ENCODE data around the gene P3H4.
"Not testable (repeated sequence)": the region's sequence is repeated elsewhere in the genome, so short reads cannot be mapped to it uniquely, and the experiment has no call there.

The P3H4 gene

GRCh38 chr17:41811549-41812380 is at the start of gene P3H4:
P3H4 (minus strand) TSS chr17:41811949; CDS start chr17:41811915, 34 bp downstream.
- no peak for DNase-seq (ENCODE audit: low read depth, low spot score)

DNA sequence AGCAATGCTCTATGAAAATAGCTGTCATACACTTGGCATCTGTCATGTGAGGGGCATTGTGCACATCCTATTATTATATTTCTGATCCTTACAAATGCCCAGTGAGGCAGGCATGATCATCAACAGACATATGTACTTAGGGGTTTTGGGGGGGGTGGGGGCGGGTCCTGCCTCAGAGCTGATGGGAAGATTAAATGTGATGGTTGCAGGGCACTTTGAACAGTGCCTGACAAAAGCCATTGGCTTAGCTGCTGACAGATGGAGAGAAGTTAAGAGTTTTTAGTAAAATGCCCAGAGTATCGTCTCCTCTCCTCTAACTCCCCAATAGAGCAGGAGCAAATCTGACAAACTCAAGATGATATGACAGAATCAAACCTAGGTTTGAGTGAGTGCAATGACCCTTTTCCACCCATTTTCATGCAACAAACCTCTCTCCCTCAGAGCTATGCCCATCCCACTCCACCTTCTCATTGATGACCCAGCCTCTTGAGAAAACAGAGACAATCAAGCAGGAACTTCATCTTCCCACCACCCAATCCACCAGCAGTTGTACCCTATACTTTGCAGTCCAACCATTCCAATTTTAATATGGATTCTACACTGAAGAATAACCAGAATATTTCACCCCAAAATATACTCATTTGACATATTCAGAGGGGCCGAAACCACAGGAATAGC is 48.6 kb upstream of the P3H4 start:
- DNase-seq (ENCODE audit: low read depth, low spot score): no peak

GRCh38 chr17:41851382-41851781 is 39.6 kb upstream of the P3H4 start:
- DNase-seq (ENCODE audit: low read depth, low spot score): not testable (repeated sequence)

GRCh38 chr17:41849251-41849990 is 37.7 kb upstream of the P3H4 start:
- DNase-seq (ENCODE audit: low read depth, low spot score): no peak

DNA sequence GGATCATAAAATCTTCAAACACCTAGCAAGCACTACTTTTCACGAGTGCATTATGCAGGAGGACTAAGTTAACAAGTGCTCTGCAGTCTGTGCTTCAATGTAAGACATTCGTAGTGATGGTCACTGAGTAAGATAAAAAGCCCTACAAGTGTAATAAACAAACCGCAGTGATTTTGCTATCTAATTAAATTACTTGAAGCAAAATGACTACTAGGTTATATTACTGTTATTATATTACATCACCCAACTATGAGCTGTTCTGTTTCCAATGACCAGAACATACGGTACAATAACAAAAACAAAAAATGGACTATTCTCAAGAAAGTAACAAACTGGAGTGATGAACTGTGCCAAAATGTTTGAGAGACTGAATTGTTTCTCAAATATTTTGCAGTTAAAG is 37.0 kb upstream of the P3H4 start:
- no peak for DNase-seq (ENCODE audit: low read depth, low spot score)

DNA sequence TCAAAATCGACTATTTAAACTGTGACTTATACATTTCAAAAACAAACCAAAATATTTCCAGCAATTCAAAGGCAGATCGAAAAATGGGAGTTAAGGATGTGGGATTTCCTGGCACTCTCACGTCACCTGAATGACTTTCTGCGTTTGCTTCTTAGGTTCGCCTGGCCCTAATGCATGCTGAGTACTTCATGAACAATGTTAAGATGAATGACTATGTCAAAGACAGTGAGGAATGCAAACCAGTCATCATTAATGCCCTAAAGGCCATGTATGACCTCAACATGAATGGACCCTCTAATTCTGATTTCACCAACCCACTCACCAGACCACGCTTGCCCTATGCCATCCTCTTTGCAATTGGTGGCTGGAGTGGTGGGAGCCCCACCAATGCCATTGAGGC is 33.2 kb upstream of the P3H4 start:
- no peak for DNase-seq (ENCODE audit: low read depth, low spot score)

- DNase-seq (ENCODE audit: low read depth, low spot score): not testable (repeated sequence)
These were observed 29.0 kb upstream of the P3H4 start for GRCh38 chr17:41840781-41841180.

- not testable (repeated sequence) for DNase-seq (ENCODE audit: low read depth, low spot score)
These were observed 27.7 kb upstream of the P3H4 start for GRCh38 chr17:41839448-41839847.

DNA sequence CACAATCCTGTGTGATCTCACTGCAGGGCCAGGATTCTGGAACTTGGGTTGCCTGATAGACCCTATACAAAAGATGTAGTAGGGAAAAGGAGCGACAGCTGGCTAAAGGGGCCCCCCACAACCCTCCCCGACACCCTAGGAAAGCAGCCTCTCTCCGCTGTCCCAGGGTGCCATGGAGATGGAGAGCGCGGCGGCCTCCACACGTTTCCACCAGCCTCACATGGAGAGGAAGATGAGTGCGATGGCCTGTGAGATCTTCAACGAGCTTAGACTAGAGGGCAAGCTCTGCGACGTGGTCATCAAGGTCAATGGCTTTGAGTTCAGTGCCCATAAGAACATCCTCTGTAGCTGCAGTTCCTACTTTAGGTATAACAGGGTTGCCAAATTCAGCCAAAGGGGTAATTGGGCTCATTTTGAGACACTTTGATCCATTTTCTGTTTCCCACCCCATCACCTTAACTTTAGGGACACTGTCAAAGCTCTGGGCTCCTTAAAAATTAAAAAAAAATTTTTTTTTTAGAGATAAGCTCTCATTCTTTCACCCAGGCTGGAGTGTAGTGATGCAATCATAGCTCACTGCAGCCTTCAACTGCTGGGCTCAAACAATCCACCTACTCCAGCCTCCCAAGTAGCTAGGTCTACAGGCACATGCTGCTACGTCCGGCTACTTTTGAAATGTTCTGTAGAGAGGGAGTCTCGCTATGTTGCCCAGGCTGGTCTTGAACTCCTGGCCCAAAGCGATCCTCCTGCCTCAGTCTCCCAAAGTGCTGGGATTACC is 26.2 kb upstream of the P3H4 start, which contains the start of gene KLHL10:
Gene KLHL10 (plus strand): TSS at position 65 of the 778 bp plus-strand sequence. CDS start 108 bp downstream, at position 173.
- no peak for DNase-seq (ENCODE audit: low read depth, low spot score)

- no peak for DNase-seq (ENCODE audit: low read depth, low spot score)
These were observed 24.9 kb upstream of the P3H4 start for GRCh38 chr17:41836550-41837196.

- no peak for DNase-seq (ENCODE audit: low read depth, low spot score)
These were observed 24.2 kb upstream of the P3H4 start, which contains the start of gene NT5C3B for GRCh38 chr17:41835800-41836549. NT5C3B (minus strand) TSS chr17:41836232; CDS start chr17:41836193, 39 bp downstream.

- DNase-seq (ENCODE audit: low read depth, low spot score): no peak
These were observed 23.6 kb upstream of the P3H4 start for GRCh38 chr17:41835214-41835799.

DNA sequence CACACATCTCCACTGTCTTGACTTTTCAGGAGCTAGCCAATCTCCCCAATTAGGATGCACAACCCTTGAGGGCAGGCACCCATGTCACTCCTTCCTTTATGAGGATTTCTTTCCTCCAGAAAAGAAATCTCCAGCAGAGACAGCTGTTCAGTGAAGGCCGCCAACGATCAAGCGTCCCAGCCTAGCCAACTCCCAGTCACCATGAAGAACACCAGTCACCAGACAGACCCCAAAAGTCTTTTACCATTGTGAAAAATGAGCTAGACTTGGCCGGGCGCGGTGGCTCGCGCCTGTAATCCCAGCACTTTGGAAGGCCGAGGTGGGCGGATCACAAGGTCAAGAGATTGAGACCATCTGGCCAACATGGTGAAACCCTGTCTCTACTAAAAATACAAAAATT is 18.2 kb upstream of the P3H4 start:
- not testable (repeated sequence) for DNase-seq (ENCODE audit: low read depth, low spot score)

DNA sequence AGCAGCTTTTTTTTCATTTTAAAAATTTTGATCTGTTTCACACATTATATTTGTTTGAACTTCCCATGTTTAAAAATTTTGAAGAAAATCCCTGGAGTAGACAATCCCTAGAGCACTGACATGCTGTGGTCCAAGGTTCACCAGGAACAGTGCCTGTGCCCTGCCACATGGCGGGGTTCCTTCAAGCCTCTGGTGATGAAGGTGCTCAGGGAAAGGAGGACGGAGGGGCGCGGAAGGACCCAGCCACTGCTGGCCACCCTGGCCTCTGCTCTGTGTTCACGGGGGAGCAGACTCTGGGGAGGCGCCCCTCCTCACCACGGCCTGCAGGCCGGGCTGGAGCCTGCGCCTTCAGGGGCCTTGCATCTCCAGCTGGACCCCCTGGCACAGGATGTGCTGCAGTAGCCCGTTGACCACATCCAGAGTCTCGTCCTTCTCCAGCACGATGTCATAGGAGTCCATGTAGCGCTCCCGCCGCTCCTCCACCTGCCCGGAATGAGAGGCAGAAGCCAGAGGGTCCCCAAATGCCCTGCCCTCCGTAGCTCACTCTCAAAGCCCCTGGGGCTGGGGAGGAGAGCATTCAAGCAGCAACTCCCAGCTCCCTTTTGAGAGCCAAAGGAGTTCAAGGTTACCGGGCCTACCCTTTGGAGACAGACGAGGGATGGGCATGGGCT is 13.6 kb upstream of the P3H4 start:
- DNase-seq (ENCODE audit: low read depth, low spot score): no peak

- DNase-seq (ENCODE audit: low read depth, low spot score): no peak
These were observed 12.3 kb upstream of the P3H4 start for GRCh38 chr17:41824086-41824485.

- DNase-seq (ENCODE audit: low read depth, low spot score): no peak
These were observed 11.8 kb upstream of the P3H4 start for GRCh38 chr17:41823580-41823979.

DNA sequence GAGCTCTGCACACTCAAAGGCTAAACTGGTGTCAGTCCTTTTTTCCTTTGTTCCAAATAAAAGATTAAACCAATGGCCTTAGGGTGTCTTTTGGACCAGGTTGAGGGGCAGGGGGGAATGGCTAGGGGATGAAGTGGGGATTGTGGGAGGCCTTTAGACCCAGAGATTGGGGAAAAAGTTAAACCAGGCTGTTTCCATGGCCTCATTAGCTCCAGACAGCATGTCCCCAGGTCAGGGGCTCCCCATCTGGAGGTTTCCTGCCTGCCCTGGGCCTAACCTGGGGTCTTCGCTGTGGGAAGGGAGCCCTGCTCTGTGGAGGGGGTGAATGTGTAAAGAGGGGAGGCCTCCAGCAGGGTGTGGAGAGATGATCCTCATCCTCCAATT is 11.4 kb upstream of the P3H4 start:
- no peak for DNase-seq (ENCODE audit: low read depth, low spot score)

- DNase-seq (ENCODE audit: low read depth, low spot score): no peak
These were observed 10.7 kb upstream of the P3H4 start for GRCh38 chr17:41822216-41823140.

All from smooth muscle cell of the brain vasculature (primary cell).